Measurements from ENCODE around the gene FKBP9.

DNA sequence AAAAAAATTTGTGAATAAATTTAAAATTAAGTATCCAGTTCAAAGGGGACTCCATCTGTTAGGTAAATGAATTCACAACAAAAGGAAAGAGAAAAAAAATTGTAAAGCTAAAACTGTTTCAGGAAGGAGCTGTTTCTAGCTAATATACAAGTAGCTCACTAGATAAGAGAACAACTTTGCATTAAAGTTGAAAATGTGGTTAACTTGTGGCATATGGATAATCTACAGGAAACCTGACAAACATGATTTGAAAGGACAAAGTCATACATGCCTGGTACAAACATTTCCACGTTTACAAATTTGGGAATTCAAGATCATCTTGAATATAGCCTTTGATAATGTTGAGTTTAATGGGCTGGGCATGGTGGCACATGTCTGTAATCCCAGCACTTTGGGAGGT lies 96.5 kb downstream of the FKBP9 start:
- TF ChIP-seq, protein P1, sequence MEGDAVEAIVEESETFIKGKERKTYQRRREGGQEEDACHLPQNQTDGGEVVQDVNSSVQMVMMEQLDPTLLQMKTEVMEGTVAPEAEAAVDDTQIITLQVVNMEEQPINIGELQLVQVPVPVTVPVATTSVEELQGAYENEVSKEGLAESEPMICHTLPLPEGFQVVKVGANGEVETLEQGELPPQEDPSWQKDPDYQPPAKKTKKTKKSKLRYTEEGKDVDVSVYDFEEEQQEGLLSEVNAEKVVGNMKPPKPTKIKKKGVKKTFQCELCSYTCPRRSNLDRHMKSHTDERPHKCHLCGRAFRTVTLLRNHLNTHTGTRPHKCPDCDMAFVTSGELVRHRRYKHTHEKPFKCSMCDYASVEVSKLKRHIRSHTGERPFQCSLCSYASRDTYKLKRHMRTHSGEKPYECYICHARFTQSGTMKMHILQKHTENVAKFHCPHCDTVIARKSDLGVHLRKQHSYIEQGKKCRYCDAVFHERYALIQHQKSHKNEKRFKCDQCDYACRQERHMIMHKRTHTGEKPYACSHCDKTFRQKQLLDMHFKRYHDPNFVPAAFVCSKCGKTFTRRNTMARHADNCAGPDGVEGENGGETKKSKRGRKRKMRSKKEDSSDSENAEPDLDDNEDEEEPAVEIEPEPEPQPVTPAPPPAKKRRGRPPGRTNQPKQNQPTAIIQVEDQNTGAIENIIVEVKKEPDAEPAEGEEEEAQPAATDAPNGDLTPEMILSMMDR (conservative IDR thresholded peaks at IDR 0.05; ENCODE audit: low read depth, low read length) = no peak
- no peak for TF ChIP-seq EZH2 (IDR thresholded peaks at IDR 0.05; ENCODE audit: borderline replicate concordance, low read depth, low read length, poor library complexity, severe bottlenecking)
